PFSK-1 (cell line): ENCODE results near the gene SPANXB1. TPM values are rescaled to one million over a fixed set of nuclear protein-coding genes. Genes with fewer than 3 reads are reported as not detected.
"Not testable (repeated sequence)": the region's sequence is repeated elsewhere in the genome, so short reads cannot be mapped to it uniquely, and the experiment has no call there.

ENCODE experiments used
- FOXP2 ChIP-seq: optimal IDR thresholded peaks from 2 replicates; pipeline ENCODE3; 2011; ENCODE audit warnings: borderline replicate concordance, control low read depth, inconsistent platforms; ENCODE audit not compliant: insufficient read depth; ENCODE audit errors: extremely low read length, extremely low read depth
- POLR2AphosphoS5 ChIP-seq: IDR thresholded peaks from 2 replicates; pipeline ENCODE4 v1.6.1; 2012; ENCODE audit warnings: low read depth, mild to moderate bottlenecking, control low read depth, low read length, moderate library complexity
- SIN3A ChIP-seq: IDR thresholded peaks from 2 replicates; pipeline ENCODE4 v1.6.1; 2012; ENCODE audit warnings: mild to moderate bottlenecking, low read length, moderate library complexity, borderline replicate concordance; ENCODE audit not compliant: insufficient read depth
- TAF1 ChIP-seq: IDR thresholded peaks from 2 replicates; pipeline ENCODE4 v1.6.1; 2012; ENCODE audit warnings: low read length, control low read depth, borderline replicate concordance; ENCODE audit not compliant: insufficient read depth
- polyA plus RNA-seq: library from polyadenylated mRNA; unstranded; fragments of >200 nt; gene quantifications from one replicate; pipeline ENCODE4 v1.2.1, GENCODE V29; 2012; ENCODE audit warnings: low read depth, missing spikeins; ENCODE audit not compliant: insufficient read length
- TF ChIP-seq, protein P1 (sequence below), 2 experiments: IDR thresholded peaks; 2 replicates each; pipeline versions ENCODE4 v1.6.1 to v1.8.0; 2011 to 2012; ENCODE audit warnings: low read depth in 2 of 2, low read length in 2 of 2, control low read depth in 1 of 2, inconsistent platforms in 1 of 2, mild to moderate bottlenecking in 1 of 2, moderate library complexity in 1 of 2; ENCODE audit not compliant: insufficient read depth in 1 of 2

The SPANXB1 gene, protein sequence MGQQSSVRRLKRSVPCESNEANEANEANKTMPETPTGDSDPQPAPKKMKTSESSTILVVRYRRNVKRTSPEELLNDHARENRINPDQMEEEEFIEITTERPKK
- polyA plus RNA-seq = not detected

DNA sequence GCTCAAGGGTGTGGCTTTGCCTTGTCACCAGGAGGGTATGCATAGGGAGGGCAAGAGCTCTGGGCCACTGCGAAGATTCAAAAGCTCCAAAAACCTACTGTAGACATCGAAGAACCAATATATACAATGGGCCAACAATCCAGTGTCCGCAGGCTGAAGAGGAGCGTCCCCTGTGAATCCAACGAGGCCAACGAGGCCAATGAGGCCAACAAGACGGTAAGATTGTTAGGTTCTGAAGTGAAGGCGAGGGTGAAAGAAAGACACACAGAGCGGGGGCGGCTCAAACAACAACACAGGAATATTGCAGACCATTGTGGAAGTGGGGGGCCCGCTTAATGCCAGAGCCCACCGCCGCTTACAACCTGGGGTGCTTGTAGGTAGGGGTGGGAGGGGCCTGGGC lies at the start of gene SPANXB1:
Gene SPANXB1 (plus strand): TSS at position 27 of the 400 bp plus-strand sequence. CDS start 100 bp downstream, at position 127.
- TF ChIP-seq FOXP2, TAF1, POLR2AphosphoS5: not testable (repeated sequence)

DNA sequence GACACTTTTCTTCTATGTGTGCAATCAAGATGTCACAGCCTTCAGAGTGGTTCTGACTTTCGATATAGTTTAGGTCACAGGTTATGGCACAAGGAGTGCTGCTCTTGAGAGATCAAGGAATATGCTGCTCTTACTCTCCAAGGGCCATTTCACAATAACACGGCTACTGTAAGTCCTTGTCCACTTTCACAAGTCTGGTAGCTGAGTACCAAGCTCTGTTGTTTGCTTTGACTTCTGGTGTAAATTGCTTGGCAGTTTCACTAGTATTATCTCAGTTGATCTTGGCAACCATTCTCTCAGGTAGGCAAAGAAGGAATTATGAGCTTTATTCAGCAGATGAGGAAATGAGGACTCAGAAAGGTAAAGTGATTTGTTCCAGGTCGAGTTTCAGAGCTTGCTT lies 35.4 kb upstream of the SPANXB1 start:
- TF ChIP-seq, protein P1, sequence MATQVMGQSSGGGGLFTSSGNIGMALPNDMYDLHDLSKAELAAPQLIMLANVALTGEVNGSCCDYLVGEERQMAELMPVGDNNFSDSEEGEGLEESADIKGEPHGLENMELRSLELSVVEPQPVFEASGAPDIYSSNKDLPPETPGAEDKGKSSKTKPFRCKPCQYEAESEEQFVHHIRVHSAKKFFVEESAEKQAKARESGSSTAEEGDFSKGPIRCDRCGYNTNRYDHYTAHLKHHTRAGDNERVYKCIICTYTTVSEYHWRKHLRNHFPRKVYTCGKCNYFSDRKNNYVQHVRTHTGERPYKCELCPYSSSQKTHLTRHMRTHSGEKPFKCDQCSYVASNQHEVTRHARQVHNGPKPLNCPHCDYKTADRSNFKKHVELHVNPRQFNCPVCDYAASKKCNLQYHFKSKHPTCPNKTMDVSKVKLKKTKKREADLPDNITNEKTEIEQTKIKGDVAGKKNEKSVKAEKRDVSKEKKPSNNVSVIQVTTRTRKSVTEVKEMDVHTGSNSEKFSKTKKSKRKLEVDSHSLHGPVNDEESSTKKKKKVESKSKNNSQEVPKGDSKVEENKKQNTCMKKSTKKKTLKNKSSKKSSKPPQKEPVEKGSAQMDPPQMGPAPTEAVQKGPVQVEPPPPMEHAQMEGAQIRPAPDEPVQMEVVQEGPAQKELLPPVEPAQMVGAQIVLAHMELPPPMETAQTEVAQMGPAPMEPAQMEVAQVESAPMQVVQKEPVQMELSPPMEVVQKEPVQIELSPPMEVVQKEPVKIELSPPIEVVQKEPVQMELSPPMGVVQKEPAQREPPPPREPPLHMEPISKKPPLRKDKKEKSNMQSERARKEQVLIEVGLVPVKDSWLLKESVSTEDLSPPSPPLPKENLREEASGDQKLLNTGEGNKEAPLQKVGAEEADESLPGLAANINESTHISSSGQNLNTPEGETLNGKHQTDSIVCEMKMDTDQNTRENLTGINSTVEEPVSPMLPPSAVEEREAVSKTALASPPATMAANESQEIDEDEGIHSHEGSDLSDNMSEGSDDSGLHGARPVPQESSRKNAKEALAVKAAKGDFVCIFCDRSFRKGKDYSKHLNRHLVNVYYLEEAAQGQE (IDR thresholded peaks at IDR 0.05; ENCODE audit: insufficient read depth in 1 of 2, low read depth in 2 of 2, low read length in 2 of 2) = no peak
- no peak for TF ChIP-seq POLR2AphosphoS5
- TF ChIP-seq FOXP2 = no peak
- no peak for TF ChIP-seq TAF1
- no peak for TF ChIP-seq SIN3A

DNA sequence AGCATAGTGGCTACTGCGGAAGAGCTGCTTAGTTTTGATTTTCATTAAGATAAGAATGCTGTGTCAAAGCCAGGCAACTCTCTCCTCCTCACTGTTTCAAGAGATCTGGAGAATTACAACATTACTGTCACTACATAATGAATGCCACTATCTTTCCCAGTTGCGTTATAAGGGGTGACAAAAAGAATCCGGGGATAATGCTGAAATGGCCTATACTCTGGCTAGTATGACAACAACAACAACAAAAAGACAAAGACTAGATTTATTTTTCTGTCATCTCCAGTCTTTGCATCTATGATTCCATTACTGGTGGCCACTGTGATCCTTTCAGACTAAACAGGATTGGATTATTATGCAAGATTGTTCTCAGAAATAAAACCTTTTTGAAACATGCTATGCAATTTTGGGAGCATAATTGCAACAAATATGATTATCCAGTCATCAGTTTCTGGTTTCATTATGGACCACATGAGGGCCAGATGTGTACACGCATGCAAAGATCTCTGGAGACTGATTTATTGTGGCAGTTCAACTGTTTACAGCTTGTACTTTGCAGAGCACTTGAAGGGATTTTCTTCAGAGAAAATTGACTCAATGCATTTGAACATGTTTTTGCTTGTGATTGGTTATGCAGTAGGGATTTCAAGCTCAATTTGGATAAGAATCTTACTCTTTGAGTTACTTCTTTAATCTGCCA lies 31.1 kb upstream of the SPANXB1 start:
- TF ChIP-seq SIN3A = no peak
- TF ChIP-seq POLR2AphosphoS5 = no peak
- no peak for TF ChIP-seq FOXP2
- no peak for TF ChIP-seq TAF1
- TF ChIP-seq, protein P1 (IDR thresholded peaks at IDR 0.05; ENCODE audit: insufficient read depth in 1 of 2, low read depth in 2 of 2, low read length in 2 of 2) = no peak

- no peak for TF ChIP-seq TAF1
- TF ChIP-seq POLR2AphosphoS5 = no peak
- TF ChIP-seq, protein P1 (IDR thresholded peaks at IDR 0.05; ENCODE audit: insufficient read depth in 1 of 2, low read depth in 2 of 2, low read length in 2 of 2) = no peak
- no peak for TF ChIP-seq SIN3A
- no peak for TF ChIP-seq FOXP2
Measured at GRCh38 chrX:140975472-140975871, 26.9 kb upstream of the SPANXB1 start.

- TF ChIP-seq POLR2AphosphoS5 (no peak), TAF1 (no peak), FOXP2 (no peak), SIN3A (no peak)
- TF ChIP-seq, protein P1 (IDR thresholded peaks at IDR 0.05; ENCODE audit: insufficient read depth in 1 of 2, low read depth in 2 of 2, low read length in 2 of 2) = no peak
Measured at GRCh38 chrX:140980271-140980670, 22.1 kb upstream of the SPANXB1 start.
